ENCODE results near the gene MYRIP. TPM values are rescaled to one million over a fixed set of nuclear protein-coding genes. Genes with fewer than 3 reads are reported as not detected.

MYRIP gene
- total RNA-seq (2014; rRNA removed) (not detected in 2 replicates), Bru-seq, nascent RNA (percentile 4 among the genes with signal in this experiment), BruChase-seq, experiment 1, labeled RNA remaining after a 6-hour chase (percentile 4 among the genes with signal in this experiment), BruChase-seq, experiment 2, labeled RNA remaining after a 2-hour chase (percentile 3 among the genes with signal in this experiment)
- long read RNA-seq, partial matches to known transcripts = 0 of 1 reads
- long read RNA-seq, other reads (novel, unspliced or antisense) = 1 of 1 reads

DNA sequence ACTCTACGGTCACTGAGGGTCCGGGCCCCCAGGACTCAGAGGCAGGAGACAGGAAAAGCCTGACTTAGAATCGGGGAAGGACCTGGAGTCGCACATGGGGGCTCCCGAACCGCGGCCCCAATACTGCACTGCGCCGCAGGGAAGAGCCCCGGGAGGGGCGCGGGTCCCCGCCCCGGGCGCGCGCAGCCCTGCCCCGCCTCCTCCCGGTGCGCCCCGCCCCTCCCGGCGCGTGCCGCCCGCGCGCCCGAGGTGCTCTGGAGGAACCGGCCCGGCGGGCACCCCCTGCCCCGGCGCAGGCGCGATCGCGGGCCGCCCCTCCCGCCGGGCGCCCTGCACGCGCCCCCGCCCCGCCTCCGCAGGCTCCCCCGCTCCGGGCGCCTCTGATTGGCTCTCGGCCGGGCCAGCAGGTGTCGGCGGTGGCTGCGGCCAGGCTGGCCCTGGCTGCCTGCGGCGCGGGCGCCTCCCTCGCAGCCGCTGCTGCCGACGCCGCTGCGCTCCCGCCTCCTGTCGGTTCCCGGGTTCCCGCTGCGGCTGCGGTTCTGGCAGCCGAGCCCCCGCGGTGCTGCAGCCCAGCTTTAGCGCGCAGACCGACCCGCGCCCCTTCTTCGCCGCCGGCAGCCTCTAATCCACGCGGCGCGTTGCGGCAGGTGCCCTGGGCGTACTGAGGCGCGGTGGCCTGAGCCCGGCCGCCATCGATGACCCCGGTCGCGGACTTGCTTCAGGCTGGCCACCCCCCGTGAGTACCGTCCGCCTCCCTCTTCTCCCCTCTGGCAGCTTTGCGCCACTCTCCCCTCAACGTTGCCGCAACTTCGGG, at the start of gene MYRIP:
MYRIP (plus strand) TSS at position 429 of the 814 bp plus-strand sequence. CDS start 91,208 bp downstream, outside the sequence.
- peak; percentile 22 for DNase-seq

GRCh38 chr3:39760325-39760724, 49.1 kb upstream of the MYRIP start:
- no TSS peak for BruUV-seq (replicated peaks)
- Histone ChIP-seq H3K9ac (ENCODE audit: low read length) (no peak overlapping the region), H3K27me3 (ENCODE audit: low read length) (0 out of 2 replicates have a peak, but pooled peaks cover 5% of the 10 kb centered on the region), H3K4me3 (ENCODE audit: low read length) (no peak overlapping the region), H4K20me1 (ENCODE audit: low read length) (no peaks in the 10 kb centered on the region), H3F3A (ENCODE audit: low read length, unreplicated experiment) (no peaks in the 10 kb centered on the region), H3K9me3 (ENCODE audit: low read length) (no peaks in the 10 kb centered on the region), H3K36me3 (ENCODE audit: low read depth, low read length) (no peaks in the 10 kb centered on the region), H3K79me2 (ENCODE audit: low read length) (no peaks in the 10 kb centered on the region), H3K27ac (ENCODE audit: low read length) (no peak overlapping the region), H3K9me2 (replicated peaks; ENCODE audit: low read length) (no peaks in the 10 kb centered on the region), H3K4me1 (ENCODE audit: insufficient read depth, low read length) (no peaks in the 10 kb centered on the region), H3K4me2 (ENCODE audit: low read length) (no peak overlapping the region), H2AFZ (ENCODE audit: low read length) (no peak overlapping the region)
- no peak for ATAC-seq
- no peak for DNase-seq
- POLR2A ChIA-PET (ENCODE audit: unreplicated experiment) = no interaction called here
- intact Hi-C loops (cut with micrococcal nuclease) = no loop called here
- CTCF ChIA-PET = no interaction called here
- no peak for TF ChIP-seq EZH2phosphoT487 (IDR thresholded peaks at IDR 0.05; ENCODE audit: borderline replicate concordance, low read length)
- TF ChIP-seq EZH2 (IDR thresholded peaks at IDR 0.05; ENCODE audit: low read length, unreplicated experiment) = no peak
- TF ChIP-seq, protein P1, sequence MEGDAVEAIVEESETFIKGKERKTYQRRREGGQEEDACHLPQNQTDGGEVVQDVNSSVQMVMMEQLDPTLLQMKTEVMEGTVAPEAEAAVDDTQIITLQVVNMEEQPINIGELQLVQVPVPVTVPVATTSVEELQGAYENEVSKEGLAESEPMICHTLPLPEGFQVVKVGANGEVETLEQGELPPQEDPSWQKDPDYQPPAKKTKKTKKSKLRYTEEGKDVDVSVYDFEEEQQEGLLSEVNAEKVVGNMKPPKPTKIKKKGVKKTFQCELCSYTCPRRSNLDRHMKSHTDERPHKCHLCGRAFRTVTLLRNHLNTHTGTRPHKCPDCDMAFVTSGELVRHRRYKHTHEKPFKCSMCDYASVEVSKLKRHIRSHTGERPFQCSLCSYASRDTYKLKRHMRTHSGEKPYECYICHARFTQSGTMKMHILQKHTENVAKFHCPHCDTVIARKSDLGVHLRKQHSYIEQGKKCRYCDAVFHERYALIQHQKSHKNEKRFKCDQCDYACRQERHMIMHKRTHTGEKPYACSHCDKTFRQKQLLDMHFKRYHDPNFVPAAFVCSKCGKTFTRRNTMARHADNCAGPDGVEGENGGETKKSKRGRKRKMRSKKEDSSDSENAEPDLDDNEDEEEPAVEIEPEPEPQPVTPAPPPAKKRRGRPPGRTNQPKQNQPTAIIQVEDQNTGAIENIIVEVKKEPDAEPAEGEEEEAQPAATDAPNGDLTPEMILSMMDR (conservative IDR thresholded peaks at IDR 0.05; ENCODE audit: low read depth, low read length) = no peak

More for the DNA sequence above, at the start of gene MYRIP:
- Histone ChIP-seq H3K27ac (ENCODE audit: low read length) (no peak within 1 kb of the TSS), H3K27me3 (ENCODE audit: low read length) (peaks cover 54% of the 10 kb centered on the region), H3K4me1 (ENCODE audit: insufficient read depth, low read length) (no peaks in the 10 kb centered on the region), H3K9me3 (ENCODE audit: low read length) (no peaks in the 10 kb centered on the region), H2AFZ (ENCODE audit: low read length) (no peak within 1 kb of the TSS), H4K20me1 (ENCODE audit: low read length) (no peaks in the 10 kb centered on the region), H3K79me2 (ENCODE audit: low read length) (no peaks in the 10 kb centered on the region), H3F3A (ENCODE audit: low read length, unreplicated experiment) (no peaks in the 10 kb centered on the region), H3K4me2 (ENCODE audit: low read length) (peak within 1 kb of the TSS; percentile 32; the same call in 1 of the 2 replicates), H3K9me2 (replicated peaks; ENCODE audit: low read length) (no peaks in the 10 kb centered on the region), H3K36me3 (ENCODE audit: low read depth, low read length) (no peaks in the 10 kb centered on the region), H3K4me3 (ENCODE audit: low read length) (0 out of 2 replicates have a peak within 1 kb of the TSS, but pooled peaks have one; percentile 11), H3K9ac (ENCODE audit: low read length) (no peak within 1 kb of the TSS)
- ChIA-PET POLR2A (ENCODE audit: unreplicated experiment) (no interaction called here), CTCF (no interaction called here)
- no TSS peak for BruUV-seq (replicated peaks)
- ATAC-seq = peak; percentile 45
- no peak for TF ChIP-seq EZH2 (IDR thresholded peaks at IDR 0.05; ENCODE audit: low read length, unreplicated experiment)
- TF ChIP-seq, protein P1 (conservative IDR thresholded peaks at IDR 0.05; ENCODE audit: low read depth, low read length) = no peak
- no peak for TF ChIP-seq EZH2phosphoT487 (IDR thresholded peaks at IDR 0.05; ENCODE audit: borderline replicate concordance, low read length)
- intact Hi-C loops (cut with micrococcal nuclease) = no loop called here
